GM23248 (cell line): Measurements from ENCODE around the gene C9orf72.

Source experiments
- EZH2 ChIP-seq: fragments of 200-600 bp; sonication (generic); IDR thresholded peaks from 2 replicates; pipeline ENCODE4 v1.6.1; 2018; ENCODE audit warnings: antibody characterized with exemption, mild to moderate bottlenecking; ENCODE audit not compliant: insufficient read depth, poor library complexity, severe bottlenecking
- EZH2phosphoT487 ChIP-seq: fragments of 200-600 bp; sonication (generic); IDR thresholded peaks from 2 replicates; pipeline ENCODE4 v1.6.1; 2018; ENCODE audit warnings: antibody characterized with exemption, moderate library complexity, mild to moderate bottlenecking, low read depth; ENCODE audit not compliant: insufficient read depth

DNA sequence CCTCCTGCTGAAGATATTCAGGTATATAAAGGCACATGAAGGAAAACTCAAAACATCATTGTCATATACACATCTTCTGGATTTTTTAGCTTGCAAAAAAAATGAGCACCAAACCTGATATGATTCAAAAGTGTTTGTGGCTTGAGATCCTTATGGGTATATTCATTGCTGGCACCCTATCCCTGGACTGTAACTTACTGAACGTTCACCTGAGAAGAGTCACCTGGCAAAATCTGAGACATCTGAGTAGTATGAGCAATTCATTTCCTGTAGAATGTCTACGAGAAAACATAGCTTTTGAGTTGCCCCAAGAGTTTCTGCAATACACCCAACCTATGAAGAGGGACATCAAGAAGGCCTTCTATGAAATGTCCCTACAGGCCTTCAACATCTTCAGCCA lies 49.0 kb downstream of the C9orf72 start, which contains the start of gene IFNK:
- no peak for TF ChIP-seq EZH2
- TF ChIP-seq EZH2phosphoT487, result no peak
